Occipital lobe (tissue), 2 donors: Measurements from ENCODE around the gene CES5A. TPM values are rescaled to one million over a fixed set of nuclear protein-coding genes. Genes with fewer than 3 reads are reported as not detected.
"Not testable (repeated sequence)": the region's sequence is repeated elsewhere in the genome, so short reads cannot be mapped to it uniquely, and the experiment has no call there.

Experiments used
- DNase-seq: peaks from one replicate; lab custom pipeline; 2025; lab: John Stamatoyannopoulos, UW
- total RNA-seq: library from RNA; depleted of rRNA; stranded (reverse); fragments of >200 nt; gene quantifications from one replicate; pipeline ENCODE4 v1.2.3, GENCODE V29; 2014

CES5A gene
- total RNA-seq, 1 donor from 2014 or later: 0.16 TPM

DNA sequence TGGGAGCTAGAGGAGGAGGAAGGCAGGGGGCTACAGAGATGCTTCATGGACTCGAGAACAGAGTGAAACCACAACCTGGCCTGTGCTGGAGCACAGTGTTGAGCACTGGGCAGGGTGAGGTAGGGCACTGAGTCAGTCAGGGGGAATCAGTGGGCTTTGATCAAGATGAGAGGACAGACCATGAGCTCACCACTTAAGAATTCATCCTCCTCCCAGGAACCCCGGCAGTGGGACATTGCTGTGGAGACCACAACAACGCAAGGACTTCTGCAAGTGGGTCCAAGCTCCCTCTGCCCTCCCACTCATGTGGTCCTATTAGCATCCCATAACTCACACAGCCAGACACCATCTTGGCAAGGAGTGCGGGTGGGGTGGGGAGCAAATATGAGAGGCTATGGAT, 1.7 kb upstream of the CES5A start:
- no peak for DNase-seq

DNA sequence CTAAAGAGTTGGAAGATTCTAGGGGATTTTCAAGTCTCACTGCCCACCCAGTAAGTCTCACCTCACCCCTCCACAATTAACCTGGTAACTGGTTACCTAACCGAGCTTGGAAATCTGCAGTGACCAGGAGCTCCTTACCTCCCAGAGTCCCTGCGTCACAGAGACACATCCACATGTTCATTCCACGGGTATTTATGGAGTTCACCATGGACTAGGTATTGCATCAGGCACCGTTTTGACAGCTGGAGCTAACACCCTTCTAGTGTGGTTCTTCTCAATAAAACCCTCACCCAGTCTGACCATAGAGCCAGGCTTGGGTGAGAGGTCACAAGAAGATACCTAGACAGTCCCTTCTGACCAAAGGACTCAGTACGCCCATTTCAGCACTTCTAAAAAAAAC, 2.1 kb downstream of the CES5A start:
- no peak for DNase-seq

DNA sequence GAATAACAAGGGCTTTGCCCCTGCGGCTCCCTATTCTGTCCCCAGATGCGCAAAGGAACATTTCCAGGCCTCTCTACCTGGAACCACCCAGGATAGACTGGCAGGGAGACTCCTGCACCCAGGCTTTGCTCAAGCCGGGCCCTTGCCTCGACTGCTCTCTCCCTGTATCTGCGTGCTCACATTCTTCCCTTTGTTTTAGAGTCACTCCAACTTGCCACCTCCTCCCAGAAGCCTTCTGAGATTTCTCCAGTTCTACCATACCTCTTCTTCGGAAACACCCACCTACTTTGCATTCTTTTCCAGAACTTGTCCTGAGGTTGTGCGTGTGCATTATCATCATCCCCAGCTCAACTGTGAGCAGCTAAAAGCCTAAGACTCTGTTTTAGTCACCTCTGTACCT, 3.0 kb downstream of the CES5A start:
- DNase-seq: no peak

DNA sequence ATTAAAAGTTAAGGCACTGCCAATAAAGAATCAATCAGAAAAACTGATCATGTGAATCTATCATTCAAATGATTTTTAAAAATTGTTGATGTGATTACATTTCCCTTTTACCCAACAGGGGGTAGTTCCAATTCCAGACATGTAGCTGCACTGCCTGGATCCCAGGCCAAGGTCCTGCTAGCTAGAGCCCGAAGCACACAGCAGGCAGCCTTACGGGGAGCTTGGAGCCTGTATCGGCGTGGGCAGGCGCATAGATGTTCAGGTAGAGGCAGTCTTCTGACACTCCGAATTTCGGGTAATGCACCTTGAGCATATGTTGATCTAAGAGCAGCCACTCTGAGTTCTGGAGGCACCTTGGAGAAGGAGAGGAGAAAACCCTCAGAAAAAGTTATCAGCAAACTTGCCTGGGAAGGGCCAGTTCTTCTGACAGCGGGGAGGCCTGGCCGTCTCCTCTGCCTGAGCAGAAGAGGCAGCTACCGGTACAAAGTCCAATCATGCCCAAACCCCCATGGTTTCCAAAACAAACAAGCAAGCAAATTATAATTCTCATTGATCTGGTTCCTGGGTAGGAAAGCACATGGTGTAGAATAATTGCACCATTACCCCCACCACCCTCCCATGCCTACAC, 3.6 kb downstream of the CES5A start:
- DNase-seq: no peak

DNA sequence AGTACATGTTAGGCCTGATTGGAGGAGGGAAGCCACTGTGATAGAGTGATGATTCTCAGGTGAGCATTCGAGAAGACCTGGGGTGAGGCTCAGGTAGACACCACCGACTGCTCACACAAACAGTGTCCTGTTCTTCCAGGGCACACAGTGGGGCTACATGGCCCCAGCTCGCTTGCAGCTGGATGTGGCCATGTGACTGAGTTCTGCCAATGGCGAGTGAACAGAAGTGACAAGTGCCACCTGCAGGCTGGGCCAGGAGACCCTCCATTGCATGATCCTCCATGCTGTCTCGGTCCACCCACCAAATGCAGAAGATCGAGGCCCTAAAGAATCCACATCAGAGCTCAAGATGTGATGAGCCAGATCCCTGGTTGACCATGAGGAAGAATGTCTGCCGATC, 6.2 kb downstream of the CES5A start:
- no peak for DNase-seq

DNA sequence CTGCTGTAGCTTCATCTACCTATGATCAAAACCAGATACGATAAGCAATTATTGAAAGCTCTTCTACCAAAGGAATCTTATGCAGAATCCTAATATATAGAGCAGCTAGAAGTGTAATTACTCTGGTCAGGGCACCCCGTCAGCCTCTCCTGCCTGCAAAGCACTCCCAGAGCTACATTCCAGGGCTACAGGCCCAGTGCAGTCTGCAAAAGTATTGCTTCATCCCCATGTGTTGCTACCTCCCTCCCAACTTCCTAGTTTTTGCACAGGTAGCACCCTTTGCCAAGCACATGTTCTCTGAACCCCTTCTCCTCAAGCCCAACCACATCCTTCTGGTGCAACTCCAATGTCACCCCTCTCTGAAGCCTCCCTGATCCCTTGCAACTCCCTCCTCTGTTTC, 7.0 kb downstream of the CES5A start:
- DNase-seq: no peak

DNA sequence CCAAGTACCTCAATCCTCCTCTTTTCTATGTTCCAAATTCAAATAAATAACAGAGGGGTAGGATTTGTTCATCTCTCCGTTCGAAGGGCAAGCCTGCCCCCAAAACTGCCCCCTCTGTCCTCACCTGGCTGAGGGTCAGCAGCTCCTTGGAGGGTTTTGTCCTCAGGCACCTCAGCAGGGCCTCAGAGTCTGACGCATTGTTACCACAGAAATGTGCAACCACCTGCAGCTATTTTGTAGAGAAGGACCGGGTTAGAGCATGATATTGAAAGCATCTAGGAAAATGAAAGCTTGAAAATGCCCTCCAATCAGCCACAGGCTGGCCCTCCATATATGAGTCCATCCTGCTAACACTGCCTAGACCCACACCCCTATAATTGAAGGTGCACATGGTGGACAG, 13.9 kb downstream of the CES5A start:
- DNase-seq: no peak

DNA sequence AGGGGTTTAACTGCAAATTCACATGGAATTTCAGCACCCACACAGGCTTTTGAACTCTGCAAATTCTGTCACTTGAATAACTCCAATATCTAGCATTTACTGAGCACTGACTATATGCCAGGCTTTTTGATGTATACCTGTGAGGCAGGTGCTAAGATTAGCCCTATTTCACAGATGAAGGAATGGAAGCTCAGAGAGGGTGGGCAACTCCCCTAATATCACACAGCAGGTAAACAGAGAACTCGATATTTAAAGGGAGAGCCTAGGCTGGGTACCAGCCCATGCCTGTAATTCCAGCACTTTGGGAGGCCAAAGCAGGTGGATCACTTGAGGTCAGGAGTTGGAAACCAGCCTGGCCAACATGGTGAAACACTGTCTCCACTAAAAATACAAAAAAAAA, 17.5 kb downstream of the CES5A start:
- not testable (repeated sequence) for DNase-seq

DNA sequence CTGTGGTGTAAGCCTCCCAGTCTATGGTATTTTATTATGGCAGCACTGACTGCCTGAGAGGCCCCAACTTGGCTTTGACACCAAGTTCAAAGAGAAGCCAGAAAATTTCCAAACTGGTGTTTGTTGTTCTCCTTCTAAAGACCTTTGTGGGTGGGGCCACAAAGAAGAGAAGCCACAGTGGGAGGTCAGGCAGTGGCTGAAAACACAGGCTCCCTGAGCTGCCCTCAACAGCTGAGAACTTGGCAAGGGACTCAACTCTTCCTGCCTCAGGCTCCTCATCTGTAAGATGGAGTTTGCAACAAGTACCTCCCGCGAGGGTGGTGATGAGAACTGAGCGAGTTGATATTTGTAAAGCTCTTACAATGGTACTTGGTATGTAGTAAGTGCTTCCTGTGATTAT, 18.2 kb downstream of the CES5A start:
- DNase-seq: no peak

DNA sequence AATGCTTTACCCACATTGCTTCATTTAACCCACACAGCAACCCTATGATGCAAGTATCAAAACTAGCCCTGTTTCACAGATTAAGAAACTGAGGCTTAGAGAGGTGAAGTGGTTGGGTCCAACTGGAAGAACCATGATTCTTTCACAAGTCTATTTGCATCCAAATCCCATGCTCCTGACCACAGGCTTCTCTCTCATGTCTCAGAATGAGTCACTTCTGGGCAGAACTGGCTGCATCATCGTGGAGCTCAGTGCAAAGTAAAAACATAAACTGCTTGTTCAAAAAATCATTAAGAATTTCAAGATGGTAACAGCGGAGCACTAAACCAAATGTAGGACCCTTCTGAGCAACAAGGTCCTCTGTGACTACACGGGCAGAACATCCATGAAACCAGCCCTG, 22.1 kb downstream of the CES5A start:
- no peak for DNase-seq

DNA sequence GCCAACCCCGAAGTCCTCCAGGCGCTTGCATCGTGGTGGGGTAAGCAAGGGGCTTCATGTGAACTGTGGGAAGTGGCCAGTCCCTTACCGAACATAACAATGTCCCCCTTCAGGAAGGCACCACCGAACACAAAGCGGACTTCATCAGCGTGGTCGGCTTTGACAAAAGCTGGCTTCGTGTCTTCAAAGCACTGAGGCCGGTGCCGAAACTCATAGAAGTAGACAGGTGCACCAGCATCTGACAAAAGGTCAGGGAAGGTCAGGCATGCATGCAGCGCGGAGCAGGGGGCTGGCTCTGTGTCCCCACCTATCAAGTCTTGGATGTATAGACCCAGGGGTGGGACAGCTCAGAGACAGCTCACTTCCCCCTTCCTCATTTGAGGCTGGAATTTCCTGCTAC, 25.6 kb downstream of the CES5A start:
- no peak for DNase-seq

DNA sequence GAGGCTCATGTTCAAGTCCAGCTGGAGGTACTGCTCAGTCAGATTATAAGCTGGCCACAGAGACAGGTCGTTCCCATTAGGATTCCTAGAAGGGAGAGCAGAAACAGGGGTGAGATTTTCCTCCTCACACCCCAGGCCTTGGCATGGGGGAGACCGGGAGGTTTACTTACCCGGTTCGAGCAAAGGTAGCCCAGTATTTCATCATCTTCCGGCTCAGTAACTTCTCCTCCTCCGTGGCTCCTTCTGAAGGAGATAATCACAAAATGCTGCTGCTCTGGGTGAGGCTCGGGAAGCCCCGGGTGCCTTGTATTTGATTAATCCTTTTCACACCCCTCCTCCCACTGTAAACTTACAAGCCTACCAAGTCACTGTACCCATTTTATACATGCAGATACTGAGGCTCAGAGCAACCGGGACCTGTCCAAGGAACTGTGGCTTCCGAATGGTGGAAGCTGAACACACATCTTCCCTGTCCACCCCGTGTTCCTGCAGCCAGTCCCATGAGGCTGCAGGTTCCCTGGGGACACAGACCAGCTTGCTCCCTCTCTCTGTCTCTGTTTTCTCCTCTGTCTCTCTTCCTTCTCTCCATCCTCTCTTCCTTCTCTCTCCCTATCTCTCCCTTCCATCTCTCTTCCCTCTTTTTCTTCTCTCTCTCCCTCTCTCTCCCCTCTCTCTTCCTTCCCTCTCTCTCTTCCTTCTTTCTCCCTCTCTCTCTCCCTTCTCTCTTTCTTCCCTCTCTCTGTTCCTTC, 28.4 kb downstream of the CES5A start:
- DNase-seq: no peak

DNA sequence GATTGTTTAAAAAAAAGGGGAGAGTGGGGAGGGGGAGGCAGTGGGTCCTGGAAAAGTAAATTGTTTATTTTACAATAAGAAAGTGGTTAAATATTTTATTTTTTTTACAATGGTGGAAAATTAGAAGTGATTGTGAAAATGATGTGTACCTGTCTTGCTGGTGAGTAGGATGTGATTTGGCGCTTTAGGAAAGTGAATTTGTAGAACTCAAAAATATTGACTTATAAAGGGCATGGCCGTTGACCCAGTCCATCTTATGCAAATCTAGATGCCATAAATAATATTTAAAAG, 32.1 kb downstream of the CES5A start:
- DNase-seq: no peak

DNA sequence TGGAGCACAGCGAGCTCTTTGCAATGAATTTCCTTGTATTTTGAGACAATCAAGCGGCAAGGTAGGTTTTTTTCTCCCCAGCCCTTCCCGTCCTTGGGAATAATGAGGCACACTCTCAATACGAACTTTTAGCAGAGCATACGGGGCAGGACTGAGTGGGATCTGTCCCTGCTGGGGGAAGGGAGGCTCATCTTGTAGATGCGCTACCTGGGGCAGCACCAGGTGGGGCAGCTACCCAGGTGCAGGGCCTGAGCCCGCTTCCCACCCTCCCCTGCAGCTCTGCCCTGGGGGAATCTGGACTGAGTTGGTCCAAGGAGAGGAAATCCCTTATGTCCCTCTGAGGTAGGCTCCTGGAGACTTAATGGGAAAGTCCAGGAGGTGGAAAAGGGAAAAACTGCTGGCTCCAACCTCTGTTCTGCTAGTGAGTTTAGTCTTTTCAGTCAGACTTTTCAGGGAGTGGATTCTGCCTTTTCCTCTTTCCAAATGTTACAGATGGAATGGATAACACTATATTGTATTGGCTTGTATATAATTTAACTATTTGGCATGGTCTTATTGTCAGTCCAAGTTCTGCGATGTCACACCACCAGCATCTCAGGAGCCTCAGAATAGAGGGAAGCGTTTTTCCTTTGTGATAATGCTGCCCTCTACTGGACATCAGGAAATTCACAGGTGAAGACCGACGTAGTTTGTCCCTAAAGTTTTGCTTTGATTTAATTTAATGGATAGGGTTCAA, 32.6 kb downstream of the CES5A start:
- DNase-seq: no peak

DNA sequence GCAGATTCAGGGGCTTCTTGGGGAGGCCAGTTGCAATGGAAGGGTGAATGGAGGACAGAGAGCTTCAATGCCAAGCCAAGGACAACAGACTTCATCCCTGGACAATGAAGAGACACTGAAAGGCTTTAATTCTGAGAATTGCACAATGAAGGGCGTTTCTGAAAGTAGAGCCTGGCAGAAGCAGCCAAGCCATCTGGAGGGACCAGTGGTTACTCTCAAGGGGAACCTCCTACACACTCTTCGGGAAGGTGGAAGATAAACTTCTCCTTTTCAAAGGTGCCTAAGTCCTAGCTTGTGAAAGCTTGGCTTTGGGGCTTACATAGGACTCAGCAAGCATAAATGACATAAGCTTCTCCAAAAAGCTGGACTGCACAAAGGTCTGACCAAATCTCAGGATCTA, 36.1 kb downstream of the CES5A start:
- no peak for DNase-seq

DNA sequence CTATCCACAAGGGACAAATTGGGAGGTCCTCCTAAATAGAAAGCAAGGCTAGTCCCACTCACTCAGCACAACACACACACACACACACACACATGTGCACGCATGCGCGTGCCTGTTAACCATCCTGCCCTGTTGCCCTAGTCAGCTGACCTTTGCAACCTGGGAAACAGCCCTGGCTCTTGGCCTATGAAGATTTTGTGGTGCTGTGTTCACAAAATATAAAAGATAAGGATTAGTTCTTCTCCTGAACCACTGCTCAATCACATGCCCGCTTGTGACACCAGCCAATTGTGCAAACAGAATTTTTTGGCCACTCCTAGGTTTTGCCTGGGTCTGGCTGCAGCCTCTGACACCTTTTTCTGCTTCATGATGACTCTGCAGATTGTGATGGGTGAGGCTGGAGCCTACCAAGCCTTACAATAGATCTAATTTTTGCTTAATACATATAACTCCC, 39.0 kb downstream of the CES5A start:
- no peak for DNase-seq

DNA sequence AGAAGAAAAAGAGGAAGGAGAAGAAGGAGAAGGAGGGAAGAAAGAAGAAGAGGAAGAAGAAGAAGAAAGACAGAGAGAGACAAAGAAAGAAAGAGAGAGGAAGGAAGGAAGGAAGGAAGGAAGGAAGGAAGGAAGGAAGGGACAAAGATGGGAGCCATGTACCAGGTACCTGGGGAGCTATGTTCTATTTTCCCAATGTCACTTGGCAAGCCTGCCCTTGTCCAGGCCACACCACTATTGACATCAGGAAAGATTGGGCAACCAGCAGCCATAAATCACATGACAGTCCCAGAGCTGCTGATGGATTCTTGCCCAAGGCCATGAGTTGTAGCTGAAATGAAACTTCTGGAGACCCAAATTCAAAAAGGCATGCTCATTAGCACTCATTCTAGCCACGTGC, 39.6 kb downstream of the CES5A start:
- no peak for DNase-seq

DNA sequence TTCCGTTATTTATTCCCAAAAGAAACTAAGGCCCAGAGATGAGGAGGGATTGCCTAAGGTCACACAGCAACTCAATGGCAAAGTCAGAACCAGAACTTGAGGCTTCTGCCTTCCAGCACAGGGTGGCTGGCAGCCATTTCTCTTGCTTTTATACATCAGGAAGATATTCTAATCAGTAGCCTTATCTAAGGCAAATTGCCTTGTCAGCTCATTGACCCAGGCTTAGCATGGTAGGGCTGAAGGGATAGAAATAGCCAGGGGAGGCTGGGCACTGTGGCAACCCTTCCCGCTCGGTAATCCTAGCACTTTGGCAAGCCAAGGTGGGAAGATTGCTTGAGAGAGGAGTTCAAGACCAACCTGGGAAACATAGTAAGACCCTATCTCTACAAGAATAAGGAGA, 40.0 kb downstream of the CES5A start:
- DNase-seq: not testable (repeated sequence)

DNA sequence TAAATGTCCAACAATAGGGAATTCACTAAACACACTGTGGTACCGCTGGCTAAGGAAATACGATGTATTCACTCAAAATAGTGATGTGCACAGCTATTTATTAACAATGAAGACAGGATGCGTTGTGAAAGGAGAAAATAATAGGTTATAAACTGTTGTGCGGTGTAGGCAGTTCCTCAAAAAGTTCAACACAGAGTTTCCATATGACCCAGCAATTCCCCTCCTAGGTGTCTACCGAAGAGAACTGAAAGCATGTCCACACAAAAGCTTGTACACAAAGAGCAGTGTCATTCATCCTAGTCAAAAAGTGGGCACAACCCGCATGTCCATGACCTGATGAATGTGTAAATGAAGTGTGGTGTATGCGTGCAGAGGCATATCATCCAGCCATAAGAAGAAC, 41.1 kb downstream of the CES5A start:
- no peak for DNase-seq

DNA sequence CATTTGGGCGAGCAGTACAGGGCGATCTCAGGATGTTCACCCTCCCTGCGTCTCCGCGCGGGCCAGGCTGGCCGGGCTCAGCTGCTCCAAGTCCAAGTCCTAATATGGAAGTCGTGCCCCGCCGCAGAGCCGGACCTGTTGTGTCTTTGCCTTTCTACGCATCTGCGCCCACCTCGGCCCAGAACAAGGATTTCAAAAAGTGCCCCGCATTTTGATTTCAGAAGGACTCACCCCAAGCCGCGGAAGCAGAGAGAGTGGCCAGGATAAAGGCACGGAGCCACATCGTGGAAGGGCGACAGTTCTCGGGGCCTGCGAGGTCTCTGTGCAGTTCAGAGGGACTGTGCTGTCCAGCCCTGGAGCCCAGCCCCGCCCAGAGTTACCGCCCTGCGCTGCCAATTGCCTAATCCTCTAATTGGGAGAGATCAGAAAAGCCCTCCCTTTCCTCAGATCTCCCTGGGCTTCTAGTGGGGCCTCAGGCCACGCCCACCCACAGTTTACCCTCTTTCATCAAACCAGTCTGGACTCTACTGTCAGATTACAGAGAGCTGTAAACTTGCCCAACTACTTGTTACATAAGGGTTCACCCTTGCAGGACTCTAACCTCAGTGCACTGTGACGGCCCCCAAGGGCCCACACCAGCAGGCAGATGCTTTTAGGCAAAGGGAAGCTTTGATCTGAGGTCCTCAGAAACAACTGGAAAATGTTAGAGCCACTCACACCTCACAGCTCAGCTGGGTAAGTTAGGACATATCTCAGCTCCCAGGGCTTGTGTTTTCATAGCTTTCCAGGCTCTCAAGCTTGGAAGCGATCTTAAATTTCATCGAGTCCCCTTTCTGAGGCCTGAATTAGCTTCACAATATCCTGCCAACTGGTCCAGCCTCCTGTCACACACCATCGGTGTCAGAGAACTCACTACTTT, 42.1 kb downstream of the CES5A start, which contains the start of gene CES1:
TSS of gene CES1 (minus strand) at position 324 of the 919 bp plus-strand sequence. CDS start at position 283, 41 bp downstream.
- DNase-seq: no peak

DNA sequence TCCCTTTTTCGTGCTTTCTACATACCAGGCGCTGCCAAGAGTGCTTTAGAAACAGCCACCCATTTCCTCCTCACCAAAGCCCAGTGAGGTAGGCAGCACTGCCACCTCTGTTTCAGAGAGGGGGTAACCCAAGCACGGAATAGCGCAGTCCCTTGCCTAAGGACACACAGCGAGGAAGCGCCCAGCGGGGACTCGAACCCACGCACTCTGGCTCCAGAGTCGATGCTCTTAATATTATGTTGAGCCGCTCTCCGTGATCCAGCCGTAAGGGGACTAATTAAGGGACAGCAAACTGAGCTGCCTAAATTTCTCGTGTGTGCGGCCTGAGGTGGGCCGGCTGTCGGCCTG, 42.8 kb downstream of the CES5A start:
- DNase-seq: no peak
